H9 (cell line): ENCODE measurements around the gene COX8C. TPM values are rescaled to one million over a fixed set of nuclear protein-coding genes. Genes with fewer than 3 reads are reported as not detected.
A peak's percentile ranks its signal among the peaks of the same experiment; 100 is the strongest.

Experiments
- DNase-seq: peaks from one replicate; pipeline ENCODE4 v3.0.0-alpha.2; 2017
- H2AFZ ChIP-seq: one replicate; pipeline ENCODE4 v1.6.1; 2013; ENCODE audit warnings: mild to moderate bottlenecking, low read length, control low read depth, moderate library complexity
- H2AK5ac ChIP-seq: 2 replicates; pipeline ENCODE4 v1.6.1; 2013; ENCODE audit warnings: low read length, control low read depth, mixed read lengths; ENCODE audit not compliant: insufficient read length
- H2BK120ac ChIP-seq: one replicate; pipeline ENCODE4 v1.6.1; 2013; ENCODE audit warnings: low read depth, mild to moderate bottlenecking, low read length, control low read depth, inconsistent platforms; ENCODE audit not compliant: poor library complexity, severe bottlenecking
- H2BK12ac ChIP-seq: 2 replicates; pipeline ENCODE4 v1.6.1; 2013; ENCODE audit warnings: low read length, control low read depth, mixed read lengths, low read depth; ENCODE audit not compliant: insufficient read length
- H2BK15ac ChIP-seq: 2 replicates; pipeline ENCODE4 v1.6.1; 2013; ENCODE audit warnings: low read depth, low read length, control low read depth
- H2BK20ac ChIP-seq: one replicate; pipeline ENCODE4 v1.6.1; 2013; ENCODE audit warnings: low read depth, mild to moderate bottlenecking, low read length, control low read depth, inconsistent platforms; ENCODE audit not compliant: poor library complexity, severe bottlenecking
- H2BK5ac ChIP-seq: 2 replicates; pipeline ENCODE4 v1.6.1; 2013; ENCODE audit warnings: low read length, control low read depth, mixed read lengths; ENCODE audit not compliant: insufficient read length
- H3K14ac ChIP-seq: 2 replicates; pipeline ENCODE4 v1.6.1; 2013; ENCODE audit warnings: low read length, control low read depth; ENCODE audit not compliant: insufficient read depth
- H3K18ac ChIP-seq: 2 replicates; pipeline ENCODE4 v1.6.1; 2013; ENCODE audit warnings: low read depth, mild to moderate bottlenecking, mixed read lengths, low read length, control low read depth; ENCODE audit not compliant: insufficient read length
- H3K23ac ChIP-seq: 2 replicates; pipeline ENCODE4 v1.6.1; 2013; ENCODE audit warnings: low read length, control low read depth, mixed read lengths, low read depth; ENCODE audit not compliant: insufficient read length
- H3K23me2 ChIP-seq: 2 replicates; pipeline ENCODE4 v1.6.1; 2013; ENCODE audit warnings: low read depth, mild to moderate bottlenecking, mixed read lengths, low read length, control low read depth; ENCODE audit not compliant: insufficient read length, poor library complexity, severe bottlenecking
- H3K27ac ChIP-seq: 2 replicates; pipeline ENCODE4 v1.5.1; 2013; ENCODE audit warnings: low read length, control low read depth, mixed read lengths, low read depth; ENCODE audit not compliant: insufficient read length
- H3K27me3 ChIP-seq: 2 replicates; pipeline ENCODE4 v1.6.1; 2013; ENCODE audit warnings: low read length, control low read depth, inconsistent platforms; ENCODE audit not compliant: insufficient read depth
- H3K4ac ChIP-seq: 2 replicates; pipeline ENCODE4 v1.6.1; 2013; ENCODE audit warnings: low read depth, mild to moderate bottlenecking, control low read depth, inconsistent platforms, low read length, moderate library complexity
- H3K4me1 ChIP-seq: 2 replicates; pipeline ENCODE4 v1.6.1; 2013; ENCODE audit warnings: low read length, control low read depth, inconsistent platforms; ENCODE audit not compliant: insufficient read depth
- H3K4me2 ChIP-seq: 2 replicates; pipeline ENCODE4 v1.6.1; 2013; ENCODE audit warnings: low read length, control low read depth, mixed read lengths; ENCODE audit not compliant: insufficient read length, insufficient read depth
- H3K56ac ChIP-seq: 2 replicates; pipeline ENCODE4 v1.6.1; 2013; ENCODE audit warnings: low read depth, mild to moderate bottlenecking, mixed read lengths, low read length, control low read depth; ENCODE audit not compliant: insufficient read length
- H3K79me1 ChIP-seq: 2 replicates; pipeline ENCODE4 v1.6.1; 2013; ENCODE audit warnings: low read depth, mild to moderate bottlenecking, moderate library complexity, low read length, control low read depth, inconsistent platforms; ENCODE audit not compliant: insufficient read depth, poor library complexity, severe bottlenecking
- H3K79me2 ChIP-seq: 2 replicates; pipeline ENCODE4 v1.6.1; 2013; ENCODE audit warnings: low read length, control low read depth, inconsistent platforms; ENCODE audit not compliant: insufficient read depth
- H3K9ac ChIP-seq: 2 replicates; pipeline ENCODE4 v1.6.1; 2013; ENCODE audit warnings: low read length, control low read depth, mixed read lengths; ENCODE audit not compliant: insufficient read length; ENCODE audit errors: extremely low read depth
- H3K9me3 ChIP-seq: one replicate; pipeline ENCODE4 v1.6.1; 2013; ENCODE audit warnings: low read depth, low read length, inconsistent platforms; ENCODE audit not compliant: control insufficient read depth
- H3T11ph ChIP-seq: one replicate; pipeline ENCODE4 v1.6.1; 2013; ENCODE audit warnings: mild to moderate bottlenecking, low read length, control low read depth, inconsistent platforms
- H4K20me1 ChIP-seq: one replicate; pipeline ENCODE4 v1.6.1; 2013; ENCODE audit not compliant: control insufficient read depth, insufficient read length, insufficient read depth
- H4K5ac ChIP-seq: 2 replicates; pipeline ENCODE4 v1.6.1; 2013; ENCODE audit warnings: low read depth, mild to moderate bottlenecking, mixed read lengths, low read length, control low read depth; ENCODE audit not compliant: insufficient read length
- H4K8ac ChIP-seq: replicated peaks from 2 replicates; pipeline ENCODE4 v1.6.1; 2013; ENCODE audit warnings: low read length, control low read depth, mixed read lengths, low read depth; ENCODE audit not compliant: insufficient read length
- H4K91ac ChIP-seq: 2 replicates; pipeline ENCODE4 v1.6.1; 2013; ENCODE audit warnings: low read depth, mild to moderate bottlenecking, moderate library complexity, mixed read lengths, low read length, control low read depth; ENCODE audit not compliant: insufficient read length
- H3K27ac Mint-ChIP-seq, 3 experiments: 2 replicates in 2 of 3; 3 replicates in 1 of 3; pipeline ENCODE4 v1.8.0; 2020 to 2021; ENCODE audit warnings: mixed read lengths in 3 of 3, mild to moderate bottlenecking in 1 of 3, moderate library complexity in 1 of 3
- H3K27me3 Mint-ChIP-seq: 2 replicates; pipeline ENCODE4 v1.8.0; 2021; ENCODE audit warnings: low read depth, mild to moderate bottlenecking, moderate library complexity, mixed read lengths
- H3K36me3 Mint-ChIP-seq, 3 experiments: 2 replicates in 2 of 3; 3 replicates in 1 of 3; pipeline ENCODE4 v1.8.0; 2020 to 2021; ENCODE audit warnings: low read depth in 3 of 3, mixed read lengths in 3 of 3; ENCODE audit not compliant: insufficient read depth in 1 of 3
- H3K4me1 Mint-ChIP-seq, 2 experiments: 2 replicates each; pipeline ENCODE4 v1.8.0; 2020; ENCODE audit warnings: mixed read lengths in 2 of 2
- H3K4me3 Mint-ChIP-seq, 2 experiments: 2 replicates in 1 of 2; 3 replicates in 1 of 2; pipeline ENCODE4 v1.8.0; 2020 to 2021; ENCODE audit warnings: mild to moderate bottlenecking in 2 of 2, mixed read lengths in 2 of 2, moderate library complexity in 1 of 2
- H3K9me3 Mint-ChIP-seq, 2 experiments: 2 replicates in 1 of 2; 3 replicates in 1 of 2; pipeline ENCODE4 v1.8.0; 2020; ENCODE audit warnings: mild to moderate bottlenecking in 2 of 2, mixed read lengths in 2 of 2, moderate library complexity in 1 of 2
- CTCF ChIP-seq: fragments of 200-600 bp; sonication (generic); conservative IDR thresholded peaks from 3 replicates; pipeline ENCODE4 v1.8.0; 2021; ENCODE audit warnings: antibody characterized with exemption, mild to moderate bottlenecking
- WGBS: extraction: QIAGEN DNeasy Blood & Tissue Kit; methylation state at CpG from one replicate; pipeline ENCODE4 v1.1.7; 2013; ENCODE audit warnings: missing lambda C conversion rate, low lambda C conversion rate, mixed read lengths; ENCODE audit not compliant: insufficient read length; ENCODE audit errors: extremely low coverage; 5-methylcytosine and 5-hydroxymethylcytosine counted together
- total RNA-seq: library from RNA; stranded (reverse); gene quantifications from 2 replicates; pipeline ENCODE4 v1.2.1, GENCODE V29; 2021

The COX8C gene
- total RNA-seq, 1 experiment from 2014 or later: not detected

GRCh38 chr14:93303659-93304058 is 43.3 kb upstream of the COX8C start:
- no CpG with 5 or more reads among the region's 3 CpGs for WGBS
- no peak overlapping the region; the same call in 1 of the 2 replicates for H2BK15ac ChIP-seq
- no peak overlapping the region for H3K18ac ChIP-seq
- no peak overlapping the region for H2BK120ac ChIP-seq
- no peak for DNase-seq
- no peak overlapping the region for H3K4me3 Mint-ChIP-seq
- H4K91ac ChIP-seq: no peak overlapping the region
- no peak overlapping the region for H3T11ph ChIP-seq
- H3K9me3 ChIP-seq: no peaks in the 10 kb centered on the region
- H3K23me2 ChIP-seq: no peaks in the 10 kb centered on the region
- H3K4me2 ChIP-seq: no peak overlapping the region
- no peak overlapping the region for H2AFZ ChIP-seq
- peaks cover 10% of the 10 kb centered on the region for H3K4me1 ChIP-seq
- H4K20me1 ChIP-seq: no peaks in the 10 kb centered on the region
- H3K9ac ChIP-seq: no peak overlapping the region
- H2BK5ac ChIP-seq: no peak overlapping the region
- H2BK20ac ChIP-seq: no peak overlapping the region
- H3K79me1 ChIP-seq: peaks cover 2% of the 10 kb centered on the region
- H3K27ac ChIP-seq: no peak overlapping the region
- H3K4me1 Mint-ChIP-seq: peaks cover 51 to 53% of the 10 kb centered on the region in 2 experiments
- H3K79me2 ChIP-seq: no peaks in the 10 kb centered on the region; the same call in 1 of the 2 replicates
- H3K36me3 Mint-ChIP-seq: no peaks in the 10 kb centered on the region; a peak in 1 of 7 replicates
- H3K56ac ChIP-seq: no peak overlapping the region
- H3K14ac ChIP-seq: no peak overlapping the region
- no peaks in the 10 kb centered on the region for H3K27me3 Mint-ChIP-seq
- H3K9me3 Mint-ChIP-seq: no peaks in the 10 kb centered on the region
- H3K23ac ChIP-seq: no peak overlapping the region
- no peaks in the 10 kb centered on the region for H3K27me3 ChIP-seq
- no peak overlapping the region for H3K4ac ChIP-seq
- no peak overlapping the region for H2BK12ac ChIP-seq
- no peak overlapping the region for H4K8ac ChIP-seq
- H3K27ac Mint-ChIP-seq: peak overlapping the region; percentile 36 to 88 (median 75); a peak in 4 of 7 replicates
- no peak for TF ChIP-seq CTCF
- no peak overlapping the region for H2AK5ac ChIP-seq
- H4K5ac ChIP-seq: no peak overlapping the region
